ENCODE data around the gene LRFN4.
A peak's percentile ranks its signal among the peaks of the same experiment; 100 is the strongest.

Gene LRFN4

DNA sequence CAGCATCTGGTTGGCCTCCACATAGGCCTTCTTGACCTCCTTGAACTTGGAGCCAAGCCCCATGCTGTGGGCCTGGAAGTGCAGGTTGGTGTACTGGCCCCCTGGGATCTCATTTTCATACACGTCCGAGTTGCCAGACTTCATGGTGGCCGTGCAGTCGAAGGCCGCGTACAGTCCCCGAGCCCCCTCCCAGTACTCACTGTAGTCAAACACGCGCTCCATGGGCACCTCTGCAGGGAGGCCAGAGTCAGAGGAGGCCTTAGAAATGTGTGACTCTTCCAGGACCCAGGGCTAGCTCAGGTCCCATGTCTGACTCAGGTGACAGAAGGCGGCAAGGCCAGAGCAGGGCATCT is 6.7 kb upstream of the LRFN4 start:
- Histone ChIP-seq H4K20me1 (ENCODE audit: insufficient read depth, low read length) (no peaks in the 10 kb centered on the region), H3K9me3 (replicated peaks; ENCODE audit: insufficient read depth, low read length) (no peaks in the 10 kb centered on the region), H3K36me3 (replicated peaks; ENCODE audit: insufficient read depth, low read length) (no peaks in the 10 kb centered on the region), H3K79me2 (ENCODE audit: low read length) (peaks cover 8% of the 10 kb centered on the region), H3K27me3 (replicated peaks; ENCODE audit: insufficient read depth, low read length) (no peaks in the 10 kb centered on the region), H3K4me1 (ENCODE audit: low read length) (peaks cover 8% of the 10 kb centered on the region), H3K4me2 (ENCODE audit: low read depth, low read length) (no peak overlapping the region), H3F3A (ENCODE audit: insufficient read depth, low read length) (no peaks in the 10 kb centered on the region), H3K9me2 (replicated peaks; ENCODE audit: insufficient read depth, low read length) (no peaks in the 10 kb centered on the region), H2AFZ (ENCODE audit: low read length) (no peak overlapping the region), H3K9ac (ENCODE audit: low read length) (no peak overlapping the region), H3K4me3 (ENCODE audit: low read length) (no peak overlapping the region), H3K27ac (ENCODE audit: low read length) (no peak overlapping the region)
- TF ChIP-seq EZH2 (optimal IDR thresholded peaks at IDR 0.05; ENCODE audit: low read depth, low read length) (no peak), EZH2phosphoT487 (IDR thresholded peaks at IDR 0.05; ENCODE audit: low read length) (no peak)
- TF ChIP-seq, protein P1, sequence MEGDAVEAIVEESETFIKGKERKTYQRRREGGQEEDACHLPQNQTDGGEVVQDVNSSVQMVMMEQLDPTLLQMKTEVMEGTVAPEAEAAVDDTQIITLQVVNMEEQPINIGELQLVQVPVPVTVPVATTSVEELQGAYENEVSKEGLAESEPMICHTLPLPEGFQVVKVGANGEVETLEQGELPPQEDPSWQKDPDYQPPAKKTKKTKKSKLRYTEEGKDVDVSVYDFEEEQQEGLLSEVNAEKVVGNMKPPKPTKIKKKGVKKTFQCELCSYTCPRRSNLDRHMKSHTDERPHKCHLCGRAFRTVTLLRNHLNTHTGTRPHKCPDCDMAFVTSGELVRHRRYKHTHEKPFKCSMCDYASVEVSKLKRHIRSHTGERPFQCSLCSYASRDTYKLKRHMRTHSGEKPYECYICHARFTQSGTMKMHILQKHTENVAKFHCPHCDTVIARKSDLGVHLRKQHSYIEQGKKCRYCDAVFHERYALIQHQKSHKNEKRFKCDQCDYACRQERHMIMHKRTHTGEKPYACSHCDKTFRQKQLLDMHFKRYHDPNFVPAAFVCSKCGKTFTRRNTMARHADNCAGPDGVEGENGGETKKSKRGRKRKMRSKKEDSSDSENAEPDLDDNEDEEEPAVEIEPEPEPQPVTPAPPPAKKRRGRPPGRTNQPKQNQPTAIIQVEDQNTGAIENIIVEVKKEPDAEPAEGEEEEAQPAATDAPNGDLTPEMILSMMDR (IDR thresholded peaks at IDR 0.05; ENCODE audit: low read length), result no peak
- DNase-seq, result no peak

DNA sequence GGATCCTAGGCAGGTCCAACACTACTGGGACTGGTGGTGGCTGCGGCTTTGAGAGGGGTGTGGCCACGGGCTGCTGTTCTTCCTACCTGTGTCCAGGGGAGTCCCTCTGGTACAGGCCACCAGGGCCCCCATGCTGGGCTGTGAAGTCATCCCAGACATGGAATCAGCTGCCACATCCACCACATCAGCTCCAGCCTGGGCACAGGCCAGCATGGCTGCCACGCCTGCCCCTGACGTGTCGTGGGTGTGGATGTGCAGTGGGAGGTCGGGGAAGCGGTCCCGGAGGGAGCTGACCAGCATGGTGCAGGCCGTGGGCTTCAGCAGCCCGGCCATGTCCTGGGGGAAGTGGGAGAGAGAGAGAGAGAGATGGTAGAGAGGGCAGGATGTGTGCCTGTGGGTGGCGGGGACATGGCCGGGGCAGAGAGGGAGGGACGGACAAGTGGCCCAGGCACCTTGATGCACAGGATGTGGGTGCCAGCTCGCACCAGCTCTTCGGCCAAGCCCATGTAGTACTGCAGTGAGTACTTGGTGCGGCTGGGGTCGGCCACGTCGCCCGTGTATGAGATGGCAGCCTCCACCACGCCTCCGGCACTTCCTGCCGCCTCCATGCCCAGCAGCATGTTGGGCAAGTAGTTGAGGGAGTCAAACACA is 6.2 kb upstream of the LRFN4 start:
- H3K4me1 ChIP-seq (ENCODE audit: low read length), result peaks cover 8% of the 10 kb centered on the region
- no peak overlapping the region for H3K27ac ChIP-seq (ENCODE audit: low read length)
- TF ChIP-seq, protein P1 (IDR thresholded peaks at IDR 0.05; ENCODE audit: low read length), result no peak
- no peak for TF ChIP-seq EZH2phosphoT487 (IDR thresholded peaks at IDR 0.05; ENCODE audit: low read length)
- TF ChIP-seq EZH2 (optimal IDR thresholded peaks at IDR 0.05; ENCODE audit: low read depth, low read length), result no peak
- no peaks in the 10 kb centered on the region for H3K36me3 ChIP-seq (replicated peaks; ENCODE audit: insufficient read depth, low read length)
- no peak overlapping the region for H3K4me3 ChIP-seq (ENCODE audit: low read length)
- H3K79me2 ChIP-seq (ENCODE audit: low read length), result peaks cover 4% of the 10 kb centered on the region; the same call in 1 of the 2 replicates
- no peaks in the 10 kb centered on the region for H3K9me2 ChIP-seq (replicated peaks; ENCODE audit: insufficient read depth, low read length)
- H3K9me3 ChIP-seq (replicated peaks; ENCODE audit: insufficient read depth, low read length), result no peaks in the 10 kb centered on the region
- H3K27me3 ChIP-seq (replicated peaks; ENCODE audit: insufficient read depth, low read length), result no peaks in the 10 kb centered on the region
- no peak overlapping the region for H2AFZ ChIP-seq (ENCODE audit: low read length)
- DNase-seq, result no peak
- no peak overlapping the region for H3K4me2 ChIP-seq (ENCODE audit: low read depth, low read length)
- no peak overlapping the region for H3K9ac ChIP-seq (ENCODE audit: low read length)
- H3F3A ChIP-seq (ENCODE audit: insufficient read depth, low read length), result no peaks in the 10 kb centered on the region
- H4K20me1 ChIP-seq (ENCODE audit: insufficient read depth, low read length), result no peaks in the 10 kb centered on the region

DNA sequence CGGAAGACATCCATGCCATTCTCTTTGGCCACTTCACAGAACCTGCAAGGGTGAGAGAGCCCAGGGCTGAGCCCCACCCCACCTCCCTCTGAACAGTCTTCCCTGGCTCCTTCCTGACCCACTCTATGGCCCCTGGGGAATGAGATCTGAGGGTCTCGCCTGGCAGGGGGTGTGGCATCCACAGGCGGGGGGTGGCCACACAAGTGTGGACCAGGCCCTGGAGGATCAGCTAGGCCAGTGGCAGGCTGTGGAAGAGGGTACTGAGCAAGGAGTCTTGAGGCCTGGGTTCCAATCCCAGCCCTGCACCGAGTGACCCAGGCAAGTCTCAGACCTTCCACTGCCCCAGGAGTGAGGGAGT is 5.6 kb upstream of the LRFN4 start:
- H2AFZ ChIP-seq (ENCODE audit: low read length), result peak overlapping the region; percentile 51
- no peaks in the 10 kb centered on the region for H3K9me2 ChIP-seq (replicated peaks; ENCODE audit: insufficient read depth, low read length)
- H3K27ac ChIP-seq (ENCODE audit: low read length), result no peak overlapping the region
- no peak overlapping the region for H3K9ac ChIP-seq (ENCODE audit: low read length)
- H3K36me3 ChIP-seq (replicated peaks; ENCODE audit: insufficient read depth, low read length), result no peaks in the 10 kb centered on the region
- H3K4me1 ChIP-seq (ENCODE audit: low read length), result peaks cover 8% of the 10 kb centered on the region
- no peak for DNase-seq
- H3K27me3 ChIP-seq (replicated peaks; ENCODE audit: insufficient read depth, low read length), result no peaks in the 10 kb centered on the region
- no peak overlapping the region for H3K4me2 ChIP-seq (ENCODE audit: low read depth, low read length)
- H3F3A ChIP-seq (ENCODE audit: insufficient read depth, low read length), result no peaks in the 10 kb centered on the region
- H3K9me3 ChIP-seq (replicated peaks; ENCODE audit: insufficient read depth, low read length), result no peaks in the 10 kb centered on the region
- H3K4me3 ChIP-seq (ENCODE audit: low read length), result no peak overlapping the region
- no peaks in the 10 kb centered on the region for H3K79me2 ChIP-seq (ENCODE audit: low read length)
- no peak for TF ChIP-seq EZH2 (optimal IDR thresholded peaks at IDR 0.05; ENCODE audit: low read depth, low read length)
- no peak for TF ChIP-seq EZH2phosphoT487 (IDR thresholded peaks at IDR 0.05; ENCODE audit: low read length)
- TF ChIP-seq, protein P1 (IDR thresholded peaks at IDR 0.05; ENCODE audit: low read length), result no peak
- H4K20me1 ChIP-seq (ENCODE audit: insufficient read depth, low read length), result no peaks in the 10 kb centered on the region
